Stimulated activated CD4-positive, alpha-beta T cell treated with anti-CD3 and anti-CD28 coated beads, Interleukin-2, amount 100 ng/mL, for 4 hours (primary cell): Measurements from ENCODE around the gene CDKAL1.
"Not testable (repeated sequence)": the region's sequence is repeated elsewhere in the genome, so short reads cannot be mapped to it uniquely, and the experiment has no call there.

Source experiments
- DNase-seq: peaks from one replicate; pipeline ENCODE4 v3.0.0-alpha.2; 2020; ENCODE audit warnings: low read depth

CDKAL1 gene

DNA sequence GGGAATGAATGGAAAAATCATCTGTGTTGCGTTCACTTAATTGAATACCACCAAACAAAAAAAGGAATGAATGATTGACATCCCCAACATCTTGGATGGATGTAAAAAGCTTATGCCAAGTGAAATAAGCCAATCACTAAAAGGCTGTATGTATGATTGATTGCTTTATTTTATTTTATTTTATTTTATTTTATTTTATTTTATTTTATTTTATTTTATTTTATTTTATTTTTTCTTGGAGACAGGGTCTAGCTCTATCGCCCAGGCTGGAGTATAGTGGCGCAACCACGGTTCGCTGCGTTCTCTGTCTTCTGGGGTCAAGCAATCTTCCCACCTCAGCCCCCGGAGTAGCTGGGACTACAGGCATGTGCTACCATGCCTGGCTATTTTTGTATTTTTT lies 263.3 kb downstream of the CDKAL1 start:
- no peak for DNase-seq

DNA sequence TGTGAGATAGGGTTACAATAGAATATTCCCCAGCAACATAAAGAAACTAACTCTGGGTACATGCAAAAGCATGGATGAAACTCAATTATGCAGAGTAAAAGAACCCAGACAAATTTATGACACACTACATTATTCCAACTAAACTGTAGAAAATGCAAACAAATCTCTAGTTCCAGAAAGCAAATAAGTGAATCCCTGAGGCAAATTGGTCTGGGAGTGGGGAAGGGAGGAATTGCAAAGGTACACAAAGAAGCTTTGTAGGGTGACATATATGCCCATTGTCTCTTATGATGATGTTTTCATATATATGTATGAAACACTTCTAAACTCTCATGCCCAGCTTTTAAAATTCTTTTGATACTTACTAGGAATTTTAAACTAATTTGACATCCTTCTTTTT lies 266.0 kb downstream of the CDKAL1 start:
- no peak for DNase-seq

DNA sequence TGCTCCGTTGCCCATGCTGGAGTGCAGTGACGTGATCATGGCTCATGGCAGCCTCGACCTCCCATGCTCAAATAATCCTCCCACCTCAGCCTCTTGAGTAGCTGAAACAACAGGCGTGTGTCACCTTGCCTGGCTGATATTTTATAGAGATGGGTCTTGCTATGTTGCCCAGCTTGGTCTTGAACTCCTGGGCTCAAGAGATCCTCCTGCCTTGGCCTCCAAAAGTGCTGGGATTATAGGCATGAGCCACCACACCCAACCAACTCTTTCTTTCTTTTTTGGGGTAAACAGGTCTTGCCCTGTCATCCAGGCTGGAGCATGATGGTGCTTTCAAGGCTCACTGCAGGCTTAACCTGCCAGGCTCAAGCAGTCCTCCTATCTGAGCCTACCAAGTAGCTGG lies 266.4 kb downstream of the CDKAL1 start:
- no peak for DNase-seq

DNA sequence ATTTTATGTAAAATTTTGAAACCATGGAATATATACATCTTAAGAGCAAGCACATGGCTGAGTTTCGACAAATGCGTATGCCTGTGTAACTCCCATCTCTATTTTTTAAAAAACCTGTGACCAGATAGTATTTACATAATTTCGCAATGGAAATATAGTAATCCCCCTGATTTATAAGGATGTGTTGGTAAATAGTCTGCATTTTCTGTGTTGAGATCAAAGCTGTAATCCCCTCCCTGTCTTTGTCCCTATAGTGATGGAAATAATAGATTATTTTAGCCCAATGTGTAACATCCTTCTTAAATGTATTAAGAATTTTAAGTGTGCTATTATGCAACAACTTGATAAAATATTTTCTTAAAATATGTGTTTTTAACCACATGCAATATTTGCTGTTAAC lies 267.3 kb downstream of the CDKAL1 start:
- no peak for DNase-seq

DNA sequence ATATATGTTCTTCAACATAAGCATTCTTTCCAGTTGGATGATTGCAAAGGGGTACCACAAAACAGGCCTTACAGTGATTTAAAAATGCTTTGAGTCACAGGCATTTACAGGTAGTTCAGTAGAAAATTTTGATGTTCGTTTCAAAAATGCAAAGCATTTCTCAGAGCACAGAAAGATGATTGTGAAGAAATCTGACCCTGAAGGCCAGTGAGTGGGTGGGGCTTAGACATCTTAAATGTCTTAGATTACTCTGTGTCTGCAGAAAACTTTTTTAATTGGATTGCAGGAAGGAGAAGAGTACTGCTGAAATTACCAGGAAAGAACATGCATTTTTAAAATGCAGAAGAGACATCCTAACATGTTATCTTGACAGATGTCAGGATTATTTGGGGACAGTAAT lies 268.3 kb downstream of the CDKAL1 start:
- DNase-seq, result no peak

DNA sequence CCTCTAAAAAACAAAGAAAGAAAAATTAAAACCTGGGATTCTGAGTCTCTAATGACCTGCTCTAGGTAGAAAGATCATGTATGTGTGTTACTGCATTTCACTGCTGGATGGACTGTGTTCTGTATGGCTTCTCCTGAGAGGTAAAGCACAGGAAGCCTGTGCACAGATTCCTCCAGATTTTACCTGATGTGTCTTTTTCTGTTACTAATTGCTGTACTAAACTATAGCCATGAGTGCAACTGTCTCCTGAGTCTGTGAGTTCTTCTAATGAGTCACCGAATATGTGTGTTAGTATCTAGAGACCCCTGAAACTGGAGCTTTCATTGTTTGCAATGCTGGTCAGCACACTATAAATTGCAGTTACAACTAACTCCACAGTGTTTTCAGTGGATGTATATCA lies 270.8 kb downstream of the CDKAL1 start:
- no peak for DNase-seq

DNA sequence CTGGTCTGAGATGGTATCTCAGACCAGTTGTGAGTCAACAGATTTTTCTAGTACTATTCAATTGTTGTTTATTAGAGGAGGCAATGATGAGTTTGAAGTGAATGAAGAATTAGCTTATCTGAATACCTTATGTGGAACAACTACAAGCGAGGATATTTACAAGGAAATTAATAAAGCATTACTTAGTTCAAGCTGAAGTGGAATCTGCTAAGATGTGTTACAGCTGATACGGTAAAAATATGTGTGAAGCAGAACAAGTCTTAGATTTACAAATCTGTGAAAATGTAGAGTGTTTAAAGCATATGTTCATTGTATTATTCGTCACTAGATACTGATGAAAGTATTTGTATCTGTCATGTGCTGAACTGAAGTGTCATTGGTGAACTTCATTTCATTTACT lies 272.4 kb downstream of the CDKAL1 start:
- no peak for DNase-seq

DNA sequence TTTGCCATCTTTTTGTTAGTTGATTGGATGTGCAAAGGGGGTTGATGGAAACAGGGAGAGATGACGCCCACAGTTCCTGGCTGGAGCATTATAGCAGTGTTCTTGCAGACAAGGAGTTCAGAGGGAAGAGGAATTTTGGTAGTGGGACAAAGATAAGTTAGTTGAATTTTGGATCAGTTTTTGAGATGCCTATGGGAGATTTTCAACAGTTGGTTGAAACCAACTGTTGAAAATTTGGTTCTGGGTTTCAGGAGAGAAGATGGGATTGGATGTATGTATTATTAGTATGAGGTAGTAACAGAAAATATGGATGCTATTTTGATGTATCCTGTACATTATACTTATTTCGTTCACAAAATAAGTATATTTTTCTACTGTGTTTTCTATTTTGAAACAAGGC lies 274.2 kb downstream of the CDKAL1 start:
- DNase-seq, result no peak

DNA sequence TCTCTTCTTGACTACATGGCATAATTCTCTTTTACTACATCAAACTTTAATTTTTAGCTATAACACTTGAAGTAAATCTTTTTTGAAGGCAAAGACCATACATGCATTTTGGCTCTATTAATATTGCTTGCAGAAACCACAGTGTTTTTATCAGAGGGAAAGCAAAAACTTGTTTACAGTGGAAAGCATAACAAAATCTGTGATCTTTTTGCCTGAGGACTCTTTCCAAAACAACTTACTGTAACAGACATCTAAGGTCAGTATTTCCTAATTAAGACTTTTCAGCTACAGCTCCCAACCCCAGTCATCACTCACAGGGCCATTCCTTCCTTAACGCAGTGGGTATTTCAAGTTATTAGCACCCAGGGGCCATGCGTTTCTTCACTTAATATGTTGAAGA lies 274.7 kb downstream of the CDKAL1 start:
- DNase-seq, result no peak

DNA sequence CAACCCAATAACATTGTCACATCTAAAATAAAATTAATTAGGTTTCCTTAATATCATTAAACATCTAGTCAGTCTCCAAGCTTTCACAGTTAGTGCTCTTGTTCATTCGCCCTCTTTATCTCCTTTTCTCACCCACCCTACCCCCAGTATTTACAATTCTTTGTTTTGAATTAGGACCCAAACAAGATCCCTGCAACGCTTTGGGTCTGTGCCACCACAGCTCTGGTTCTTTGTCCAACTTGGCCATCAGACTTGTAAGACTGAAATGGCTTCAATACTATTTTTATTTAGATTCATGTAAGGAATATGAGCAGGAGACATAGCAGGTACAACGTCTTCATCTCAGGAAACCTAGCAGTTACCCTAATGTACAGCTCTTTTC lies 276.5 kb downstream of the CDKAL1 start:
- no peak for DNase-seq

DNA sequence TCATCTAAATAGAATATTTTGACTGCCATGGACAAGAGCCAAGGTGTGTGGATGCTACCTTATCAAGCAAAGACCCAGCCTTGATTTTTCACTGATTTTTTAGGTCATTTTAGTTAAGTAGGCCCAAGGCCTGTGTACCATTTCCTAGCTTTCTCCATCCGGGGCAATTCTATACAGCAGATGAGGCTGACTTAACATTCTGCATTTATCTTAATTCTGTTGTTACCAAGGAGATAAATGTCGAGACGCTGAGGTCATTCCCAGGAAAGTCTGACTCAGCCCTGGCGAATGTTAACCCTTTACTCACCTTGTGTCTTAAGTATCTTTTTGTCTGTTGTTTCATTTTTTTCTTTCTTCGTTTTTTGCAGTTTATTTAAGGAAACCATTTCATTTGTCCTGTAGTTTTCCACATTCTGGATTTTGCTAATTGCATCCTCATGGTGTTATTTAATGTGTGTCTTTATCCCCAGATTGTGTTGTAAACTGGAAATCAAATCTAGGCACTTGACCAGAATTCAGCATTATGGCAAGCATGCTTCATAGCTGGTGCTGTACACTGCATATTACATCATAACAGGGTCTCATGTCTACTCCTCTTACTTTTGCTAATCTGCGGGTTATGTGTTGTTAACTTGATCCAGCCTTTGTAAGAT lies 277.0 kb downstream of the CDKAL1 start:
- no peak for DNase-seq

DNA sequence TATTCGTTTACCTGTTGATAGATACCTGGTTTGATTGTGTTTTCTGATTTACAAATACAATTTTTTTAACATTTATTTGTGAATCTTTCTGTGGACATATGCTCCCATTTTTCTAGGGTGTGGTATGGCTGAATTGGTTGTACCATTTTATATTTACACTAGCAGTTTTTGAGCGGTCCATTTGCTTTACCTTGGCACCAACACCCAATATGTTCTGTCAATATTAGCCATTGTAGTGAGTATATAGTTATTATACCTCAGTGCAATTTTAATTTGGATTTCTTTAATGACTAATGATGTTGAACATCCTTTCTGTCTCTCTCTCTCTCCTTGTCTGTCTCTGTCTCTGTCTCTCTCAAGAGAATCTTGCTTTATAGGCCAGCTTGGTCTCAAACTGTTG lies 278.5 kb downstream of the CDKAL1 start:
- DNase-seq, result no peak

DNA sequence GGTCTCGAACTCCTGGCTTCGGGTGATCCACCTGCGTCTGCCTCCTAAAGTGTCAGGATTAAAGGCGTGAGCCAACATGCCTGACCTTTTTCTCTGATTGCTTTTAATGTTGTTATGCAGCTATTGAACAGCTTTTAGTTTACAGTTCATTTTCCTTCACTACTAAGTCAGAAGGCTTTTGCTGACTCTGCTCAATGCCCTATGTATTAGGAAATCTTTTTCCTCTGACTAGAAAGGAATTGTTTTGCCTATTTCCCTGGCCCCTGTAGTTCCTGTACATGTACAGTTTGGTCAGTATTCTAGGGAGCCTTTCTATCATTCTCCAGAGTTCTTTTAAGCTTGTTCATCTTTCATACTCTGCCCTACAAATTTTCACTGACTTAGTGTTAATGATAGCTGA lies 280.2 kb downstream of the CDKAL1 start:
- no peak for DNase-seq

DNA sequence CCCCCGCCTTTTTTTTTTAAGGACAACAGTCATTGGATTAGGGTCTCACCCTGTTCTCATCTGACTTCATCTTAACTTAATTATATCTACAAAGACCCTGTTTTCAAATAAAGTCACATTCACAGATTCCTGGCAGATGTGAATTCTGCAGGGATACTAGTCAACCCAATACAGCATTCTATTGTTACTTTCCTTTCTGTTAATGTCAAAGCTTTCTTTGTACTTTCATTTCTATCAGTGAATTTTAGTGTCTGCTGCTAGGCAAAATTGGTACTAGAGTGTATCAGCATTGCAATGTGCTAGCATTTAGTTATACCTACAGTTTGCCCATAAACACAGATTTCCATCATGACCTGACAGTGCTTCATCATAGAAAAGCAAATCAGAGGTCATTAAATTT lies 281.9 kb downstream of the CDKAL1 start:
- no peak for DNase-seq

DNA sequence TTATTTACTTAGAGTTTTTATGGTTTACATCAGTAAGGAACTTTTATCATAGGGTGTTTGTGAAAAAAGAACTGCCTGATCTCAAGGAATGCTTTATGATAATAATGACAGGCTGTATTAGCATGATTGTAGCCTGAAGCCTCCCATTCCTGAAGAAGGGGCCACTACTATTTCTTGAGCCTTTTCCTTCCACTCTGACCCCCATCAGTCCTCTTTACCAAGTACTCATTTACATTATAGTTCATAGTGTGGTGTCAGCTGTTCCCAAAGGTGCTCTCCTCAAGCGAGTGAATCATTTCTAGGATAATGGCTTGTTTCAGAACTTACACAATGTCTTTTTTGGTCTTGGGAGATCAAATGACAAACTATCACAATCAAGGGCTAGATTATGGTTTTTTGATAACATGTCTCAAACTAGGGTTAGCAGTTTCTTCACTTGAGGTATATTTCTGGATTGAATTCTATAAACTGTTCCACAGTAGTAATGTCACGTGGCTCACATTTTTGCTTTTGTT lies 283.6 kb downstream of the CDKAL1 start:
- no peak for DNase-seq

DNA sequence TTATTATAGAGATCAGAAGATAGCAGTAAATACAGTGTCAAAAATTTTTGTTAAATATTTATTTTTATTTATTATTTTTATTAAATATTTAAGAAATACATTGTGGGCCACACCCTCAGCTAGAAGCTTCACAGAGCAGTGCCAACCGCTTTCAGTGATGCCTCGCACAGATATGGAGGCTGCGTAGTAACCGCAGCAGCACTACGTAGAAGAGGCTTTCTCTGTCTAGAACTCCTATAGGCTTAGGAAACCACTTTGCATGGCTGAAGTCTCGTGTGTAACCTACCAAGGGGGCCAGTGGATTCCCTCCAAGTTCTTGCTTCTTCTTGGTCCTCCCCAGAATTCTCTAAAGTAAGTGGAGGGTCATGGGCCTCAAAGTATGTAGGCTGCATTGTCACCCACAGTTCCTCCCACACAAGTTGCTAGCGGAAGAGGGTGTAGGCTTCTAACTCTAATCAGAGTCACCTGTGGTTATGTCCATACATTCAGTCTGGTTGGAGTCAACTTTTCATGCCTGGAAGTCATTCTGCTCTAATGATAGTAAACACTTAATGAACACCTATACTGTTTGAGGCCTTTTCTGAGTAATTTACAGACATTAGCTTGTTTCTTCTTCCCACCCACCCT lies 285.6 kb downstream of the CDKAL1 start:
- DNase-seq, result no peak

DNA sequence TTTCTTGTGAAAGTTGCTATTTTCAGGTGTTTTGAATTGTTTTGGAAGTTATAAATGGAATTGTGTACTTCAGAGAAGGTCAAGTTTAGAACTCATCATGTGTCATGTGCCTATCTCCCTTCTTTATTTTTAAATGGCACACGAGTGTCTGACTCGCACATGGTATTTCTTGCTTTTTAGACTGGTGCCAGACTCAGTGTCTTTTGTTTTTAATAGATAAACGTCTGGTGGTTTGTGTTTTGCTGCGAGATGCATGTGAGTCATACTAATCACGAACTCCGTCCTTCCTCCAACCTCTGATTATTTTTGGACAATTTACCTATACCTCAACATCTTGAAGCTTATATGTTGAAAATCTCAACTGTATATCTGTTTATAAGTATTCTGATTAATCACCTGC lies 292.1 kb downstream of the CDKAL1 start:
- DNase-seq, result no peak

DNA sequence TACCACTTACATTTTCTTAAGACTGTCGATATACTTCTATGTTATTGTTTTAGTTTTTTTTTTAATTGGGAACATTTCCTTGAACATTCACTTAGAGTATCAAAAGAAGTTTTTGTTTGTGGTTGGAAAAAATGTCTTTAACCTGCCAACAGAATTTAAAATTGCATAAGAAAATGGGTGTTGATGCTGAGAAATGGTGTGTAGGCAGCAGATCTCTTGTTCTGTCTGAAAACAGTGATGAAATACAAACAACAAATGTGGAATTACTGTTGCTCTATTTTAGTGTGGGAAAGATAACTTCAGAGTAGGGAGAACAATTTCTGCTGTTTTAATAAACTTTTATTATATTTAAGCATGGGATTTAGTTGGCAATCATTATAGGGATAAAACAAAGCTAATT lies 293.5 kb downstream of the CDKAL1 start:
- DNase-seq, result no peak

DNA sequence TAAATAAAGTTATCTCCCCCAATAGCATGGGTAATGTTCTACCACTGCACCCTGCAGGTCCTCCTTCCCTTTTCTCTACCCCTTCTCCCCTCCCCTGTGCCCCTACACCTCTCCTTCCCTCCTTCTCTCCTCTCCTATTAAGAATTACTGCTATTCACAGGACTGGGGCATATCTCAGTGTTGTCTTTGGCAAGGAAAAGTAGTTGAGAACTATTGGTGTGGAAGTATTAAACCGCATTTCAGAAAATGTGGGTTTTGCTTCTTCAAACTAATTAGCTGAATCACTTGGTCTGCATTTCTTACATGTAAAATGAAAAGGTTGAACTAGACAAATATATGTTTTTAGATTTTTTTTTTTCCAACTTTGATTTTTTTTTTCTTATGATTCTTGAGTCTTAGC lies 296.3 kb downstream of the CDKAL1 start:
- DNase-seq, result no peak

DNA sequence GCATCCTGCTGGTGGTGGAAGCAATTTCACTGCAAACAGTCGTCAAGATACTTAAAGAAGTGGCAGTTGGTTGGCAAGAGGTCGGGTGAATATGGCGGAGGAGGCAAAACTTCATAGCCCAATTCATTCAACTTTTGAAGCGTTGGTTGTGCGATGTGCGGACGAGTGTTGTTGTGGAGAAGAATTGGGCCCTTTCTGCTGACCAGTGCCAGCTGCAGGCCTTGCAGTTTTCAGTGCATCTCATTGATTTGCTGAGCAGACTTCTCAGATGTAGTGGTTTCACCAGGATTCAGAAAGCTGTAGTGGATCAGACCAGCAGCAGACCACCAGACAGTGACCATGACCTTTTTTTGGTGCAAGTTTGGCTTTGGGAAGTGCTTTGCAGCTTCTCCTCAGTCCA lies 297.0 kb downstream of the CDKAL1 start:
- DNase-seq, result not testable (repeated sequence)

DNA sequence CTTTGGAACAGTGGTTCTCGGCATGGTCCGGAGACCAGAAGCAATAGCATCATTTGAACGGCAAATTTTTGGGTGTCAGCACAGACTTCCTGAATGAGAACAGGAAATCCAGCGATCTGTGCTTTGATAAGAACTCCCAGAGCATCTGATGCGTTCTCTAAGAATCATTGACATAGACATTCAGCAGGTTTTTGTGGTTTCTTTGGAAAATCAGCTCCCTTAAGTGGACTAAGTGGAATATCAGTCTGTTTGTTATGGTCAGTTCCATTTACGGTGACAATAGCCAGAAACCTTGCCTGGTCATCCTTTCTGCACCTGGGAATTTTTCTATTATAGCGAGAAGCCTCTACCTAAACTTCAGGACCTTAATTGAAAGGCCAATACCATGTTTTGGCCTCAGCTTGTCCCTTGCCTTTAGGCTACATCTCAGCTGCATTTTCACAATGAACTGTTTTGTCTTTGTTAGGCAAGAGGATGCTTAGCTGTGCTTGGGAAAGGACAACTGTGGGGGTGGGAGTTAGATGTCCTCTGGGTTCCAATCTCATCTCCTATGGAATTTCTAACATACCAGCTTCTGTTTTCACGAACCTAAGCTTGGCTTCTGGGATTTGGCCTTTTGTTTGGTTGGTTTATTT lies 299.7 kb downstream of the CDKAL1 start:
- no peak for DNase-seq

DNA sequence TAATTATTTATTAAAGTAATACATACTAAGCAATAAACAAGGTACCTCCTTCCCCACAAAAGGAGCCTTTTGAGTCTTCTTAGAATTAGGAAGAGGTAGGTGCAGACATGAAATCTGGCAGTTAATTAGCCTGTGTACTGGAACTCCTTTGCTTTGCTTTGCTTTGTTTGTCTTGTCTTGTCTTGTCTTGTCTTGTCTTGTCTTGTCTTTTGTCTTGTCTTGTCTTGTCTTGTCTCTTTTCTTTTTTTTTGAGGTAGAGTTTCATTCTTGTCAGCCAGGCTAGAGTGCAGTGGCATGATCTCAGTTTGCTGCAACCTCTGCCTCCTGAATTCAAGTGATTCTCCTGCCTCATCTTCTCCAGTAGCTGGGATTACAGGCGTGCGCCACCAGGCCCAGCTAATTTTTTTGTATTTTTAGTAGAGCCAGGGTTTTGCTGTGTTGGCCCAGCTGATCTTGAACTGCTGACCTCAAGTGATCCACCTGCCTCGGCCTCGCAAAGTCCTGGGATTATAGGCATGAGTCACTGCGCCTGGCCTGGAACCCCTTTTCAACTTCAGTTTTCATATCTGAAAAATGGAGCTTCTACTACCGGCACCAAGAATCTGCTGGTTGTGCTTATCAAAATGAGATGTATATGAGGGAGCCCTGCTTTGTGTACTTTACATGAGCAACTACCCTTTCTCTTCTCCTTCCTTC lies 301.2 kb downstream of the CDKAL1 start:
- DNase-seq, result no peak

DNA sequence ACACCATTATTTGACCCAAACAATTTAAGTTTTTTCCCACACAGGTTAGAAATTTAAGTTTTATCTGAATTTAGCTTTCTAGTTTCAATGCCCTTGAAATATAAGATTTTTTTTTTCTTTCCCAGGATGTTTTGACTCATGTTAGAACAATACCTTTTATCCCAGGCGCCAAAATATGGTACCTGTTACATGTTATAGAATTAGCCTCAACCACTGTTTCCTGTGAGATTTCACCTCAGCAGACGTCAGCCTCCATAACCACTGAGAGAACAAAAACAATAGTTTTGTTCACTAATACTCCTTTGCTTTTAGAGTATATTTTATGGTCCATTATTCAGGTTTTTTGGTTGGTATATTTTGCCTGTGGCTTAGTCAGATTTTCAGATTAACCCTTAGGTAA lies 302.9 kb downstream of the CDKAL1 start:
- no peak for DNase-seq
